AG10803 (cell line): Measurements from ENCODE around the gene BORCS6.
A peak's percentile ranks its signal among the peaks of the same experiment; 100 is the strongest.

Experiments used
- DNase-seq: peaks from one replicate; pipeline ENCODE4 v3.0.0; 2010; ENCODE audit warnings: low read depth
- H3K4me3 ChIP-seq: 2 replicates; pipeline ENCODE4 v1.5.1; 2011; ENCODE audit warnings: mild to moderate bottlenecking, low read length, control low read depth
- TF ChIP-seq, protein P1 (sequence below): conservative IDR thresholded peaks from 2 replicates; pipeline ENCODE4 v1.5.1; 2011; ENCODE audit warnings: mild to moderate bottlenecking, low read length, control low read depth, inconsistent platforms

Gene BORCS6

DNA sequence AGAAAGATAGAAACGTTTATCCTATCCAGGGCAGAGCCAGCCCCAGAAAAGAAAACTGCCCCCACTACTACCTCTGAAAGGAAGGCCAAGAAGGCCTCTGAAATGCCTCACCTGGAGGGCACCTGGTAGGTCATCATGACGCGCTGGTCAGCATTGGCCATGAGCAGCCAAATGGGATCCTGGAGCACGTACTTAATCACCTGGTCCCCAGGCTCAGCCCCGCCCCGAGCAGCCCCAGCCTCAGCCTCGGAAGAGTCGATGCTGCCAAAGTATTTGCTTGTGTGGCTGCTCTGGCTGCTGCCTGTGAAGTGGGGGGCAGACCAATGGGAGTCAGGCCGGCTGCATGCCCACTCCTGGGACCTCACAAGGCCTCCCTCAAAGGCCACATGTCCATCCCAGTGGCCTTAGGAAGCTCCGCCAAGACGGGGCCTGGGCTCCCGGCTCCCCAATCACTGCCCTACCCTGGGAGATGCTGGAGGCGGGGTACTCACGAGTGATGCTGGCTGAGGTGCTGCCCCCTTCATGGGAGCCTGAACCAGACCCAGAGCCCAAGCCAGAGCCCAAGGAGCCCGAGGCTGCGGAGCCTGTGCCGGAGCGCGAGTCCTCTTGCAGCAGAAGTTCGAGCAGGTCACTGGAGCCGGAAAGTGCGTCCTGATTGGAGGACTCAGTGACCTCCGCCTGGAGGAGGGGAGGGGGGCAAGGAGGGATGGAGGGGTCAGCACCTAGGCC, 47.7 kb downstream of the BORCS6 start:
- TF ChIP-seq, protein P1, sequence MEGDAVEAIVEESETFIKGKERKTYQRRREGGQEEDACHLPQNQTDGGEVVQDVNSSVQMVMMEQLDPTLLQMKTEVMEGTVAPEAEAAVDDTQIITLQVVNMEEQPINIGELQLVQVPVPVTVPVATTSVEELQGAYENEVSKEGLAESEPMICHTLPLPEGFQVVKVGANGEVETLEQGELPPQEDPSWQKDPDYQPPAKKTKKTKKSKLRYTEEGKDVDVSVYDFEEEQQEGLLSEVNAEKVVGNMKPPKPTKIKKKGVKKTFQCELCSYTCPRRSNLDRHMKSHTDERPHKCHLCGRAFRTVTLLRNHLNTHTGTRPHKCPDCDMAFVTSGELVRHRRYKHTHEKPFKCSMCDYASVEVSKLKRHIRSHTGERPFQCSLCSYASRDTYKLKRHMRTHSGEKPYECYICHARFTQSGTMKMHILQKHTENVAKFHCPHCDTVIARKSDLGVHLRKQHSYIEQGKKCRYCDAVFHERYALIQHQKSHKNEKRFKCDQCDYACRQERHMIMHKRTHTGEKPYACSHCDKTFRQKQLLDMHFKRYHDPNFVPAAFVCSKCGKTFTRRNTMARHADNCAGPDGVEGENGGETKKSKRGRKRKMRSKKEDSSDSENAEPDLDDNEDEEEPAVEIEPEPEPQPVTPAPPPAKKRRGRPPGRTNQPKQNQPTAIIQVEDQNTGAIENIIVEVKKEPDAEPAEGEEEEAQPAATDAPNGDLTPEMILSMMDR, result no peak
- no peak for DNase-seq
- H3K4me3 ChIP-seq, result no peak overlapping the region

DNA sequence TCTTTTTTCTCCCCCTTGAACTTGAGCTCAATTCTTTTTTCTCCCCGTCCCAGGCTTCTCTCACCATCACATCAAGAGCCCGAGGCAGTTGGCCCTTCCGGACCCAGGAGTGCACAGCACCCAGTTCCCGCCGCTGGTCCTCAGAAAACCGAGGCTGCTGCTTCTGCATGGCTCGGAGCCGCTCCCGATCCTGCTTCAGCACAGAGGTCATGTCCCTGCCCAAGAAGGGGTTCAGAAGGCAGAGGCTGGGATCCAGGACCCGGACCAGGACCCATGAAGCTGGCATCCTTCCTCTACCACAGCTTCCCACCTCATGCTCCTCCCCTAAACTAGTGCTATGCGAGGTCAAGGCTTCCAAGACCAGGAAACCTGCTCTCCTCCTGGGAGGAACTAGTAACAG, 48.2 kb downstream of the BORCS6 start:
- TF ChIP-seq, protein P1, result no peak

DNA sequence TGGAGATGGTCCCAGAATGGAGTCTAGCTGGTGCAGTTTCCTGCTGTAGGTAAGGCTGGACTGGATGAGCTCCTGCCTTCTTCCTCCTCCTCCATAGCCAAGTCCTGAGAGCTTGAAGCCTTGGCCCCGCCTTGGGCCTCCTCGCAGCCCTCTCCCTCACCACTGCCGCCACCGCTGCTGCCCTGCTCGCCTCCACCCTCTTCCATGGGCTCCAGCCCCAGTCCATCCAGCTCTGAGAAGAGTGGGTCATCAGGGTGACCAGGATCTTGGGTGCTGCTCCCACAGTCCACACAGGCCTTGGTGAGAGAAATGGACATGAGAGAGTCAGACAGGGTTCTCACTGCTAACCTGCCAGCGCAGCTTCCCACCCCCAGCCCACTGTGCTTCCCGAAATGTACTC, 48.9 kb downstream of the BORCS6 start:
- TF ChIP-seq, protein P1, result no peak
- no peak for DNase-seq
- H3K4me3 ChIP-seq, result no peak overlapping the region

More for the DNA sequence above, 48.2 kb downstream of the BORCS6 start:
- no peak overlapping the region for H3K4me3 ChIP-seq
- no peak for DNase-seq

DNA sequence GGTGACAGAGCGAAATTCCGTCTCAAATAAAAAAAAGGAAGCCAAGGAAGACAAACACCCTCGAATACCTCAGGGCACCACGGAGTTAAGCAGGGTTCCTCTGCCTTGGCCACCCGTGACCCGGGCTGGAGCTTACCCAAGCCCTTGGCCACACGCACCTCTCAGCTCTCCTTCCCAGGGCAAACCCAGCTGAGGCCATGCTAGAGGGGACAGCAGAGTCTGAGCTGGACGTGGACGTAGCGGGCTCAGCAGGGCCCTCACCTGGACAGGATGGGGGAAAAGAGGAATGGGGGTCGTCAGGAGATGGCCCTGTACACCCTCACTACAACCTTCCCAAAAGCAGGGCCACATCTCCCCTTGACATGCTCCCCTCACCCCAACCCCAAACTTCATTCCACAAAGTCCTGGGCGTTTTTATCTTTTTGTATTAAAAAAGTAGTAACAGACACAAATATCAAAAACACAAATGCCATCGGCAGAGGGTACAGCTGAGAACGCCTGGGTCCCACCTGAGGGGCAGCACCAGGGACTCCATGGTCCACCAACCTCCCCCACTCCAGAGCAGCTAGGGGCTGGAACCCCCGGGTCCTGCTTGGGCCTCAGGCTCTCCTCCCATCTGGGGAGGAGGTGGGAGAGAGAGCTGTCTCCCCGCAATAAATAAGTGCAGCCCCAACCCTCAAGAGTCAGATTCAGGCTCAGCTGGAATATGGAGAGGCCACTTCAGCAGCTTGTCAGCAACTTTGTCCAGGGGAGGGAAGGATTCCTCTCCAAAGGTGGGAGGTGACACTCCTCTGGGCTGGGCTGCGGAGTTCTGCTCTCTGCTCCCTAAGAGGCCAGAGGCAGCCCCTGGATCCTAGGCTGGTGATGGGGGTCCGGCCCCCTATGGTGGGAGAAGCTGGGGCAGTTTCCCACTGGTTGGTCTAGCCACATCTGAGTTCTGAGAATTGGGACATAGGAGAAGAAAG, 49.6 kb downstream of the BORCS6 start:
- no peak for DNase-seq
- TF ChIP-seq, protein P1, result no peak

DNA sequence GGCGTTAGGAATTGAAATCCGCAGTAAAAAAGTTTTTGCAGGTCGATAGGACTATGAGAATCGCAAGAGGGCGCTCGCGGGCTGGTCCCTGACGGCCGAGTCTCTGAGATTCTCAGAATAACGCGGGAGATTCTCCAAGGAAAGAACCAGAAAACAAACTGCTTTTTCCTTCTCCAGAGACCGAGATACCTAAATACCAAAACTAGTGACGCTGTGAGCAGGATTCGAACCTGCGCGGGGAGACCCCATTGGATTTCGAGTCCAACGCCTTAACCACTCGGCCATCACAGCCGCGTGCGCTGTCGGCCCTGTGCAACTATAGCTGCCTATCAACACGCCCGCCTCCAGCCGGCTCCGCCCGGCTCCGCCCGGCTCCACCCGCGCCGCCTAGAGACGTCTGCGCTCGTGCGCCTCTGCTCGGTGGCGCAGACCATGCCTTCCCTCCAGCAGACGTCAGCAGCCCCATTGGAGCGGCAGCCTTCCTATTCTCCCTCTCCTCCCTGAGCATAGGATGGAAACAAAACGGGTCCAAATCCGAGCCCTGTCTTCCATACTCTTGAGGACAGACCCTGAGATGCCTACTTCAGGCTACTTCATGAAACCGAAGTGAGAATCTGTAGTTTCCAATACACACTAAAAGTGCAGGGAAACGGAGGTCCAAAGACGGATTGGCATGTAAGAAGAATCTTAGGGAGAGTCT, 51.2 kb downstream of the BORCS6 start:
- peak overlapping the region; percentile 57 for H3K4me3 ChIP-seq
- TF ChIP-seq, protein P1, result peak; percentile 90
- DNase-seq, result peak; percentile 97

More for the DNA sequence above, 49.6 kb downstream of the BORCS6 start:
- no peak overlapping the region for H3K4me3 ChIP-seq

DNA sequence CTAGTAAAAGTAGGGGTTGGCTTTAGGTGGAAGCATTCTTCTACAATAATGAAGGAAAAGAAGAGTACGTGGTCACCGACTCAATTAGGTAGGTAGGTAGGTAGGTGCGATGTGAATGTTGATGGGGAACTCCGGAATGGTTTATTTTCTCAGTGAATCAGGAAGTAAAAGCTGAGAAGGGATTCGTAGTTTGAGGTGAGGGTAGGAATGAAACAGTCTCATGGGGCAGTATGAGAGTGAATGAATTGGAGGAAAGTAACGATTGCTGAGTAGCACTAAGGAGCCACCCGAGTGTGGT, 51.7 kb downstream of the BORCS6 start:
- peak overlapping the region; percentile 48 for H3K4me3 ChIP-seq
- TF ChIP-seq, protein P1, result no peak
- DNase-seq, result no peak
